ENCODE results near the gene PDE6D.

PDE6D gene

GRCh38 chr2:231711677-231712450 lies 69.2 kb downstream of the PDE6D start:
- DNase-seq (ENCODE audit: low read depth in 1 of 2, low spot score in 1 of 2), result no peak
- in situ Hi-C loops (cut with HindIII; ENCODE audit: low pct_unique_long_range_greater_than_20kb, low sequenced_read_pairs), result no loop called here
- TF ChIP-seq JUND (IDR thresholded peaks at IDR 0.05; ENCODE audit: low read depth), result no peak

DNA sequence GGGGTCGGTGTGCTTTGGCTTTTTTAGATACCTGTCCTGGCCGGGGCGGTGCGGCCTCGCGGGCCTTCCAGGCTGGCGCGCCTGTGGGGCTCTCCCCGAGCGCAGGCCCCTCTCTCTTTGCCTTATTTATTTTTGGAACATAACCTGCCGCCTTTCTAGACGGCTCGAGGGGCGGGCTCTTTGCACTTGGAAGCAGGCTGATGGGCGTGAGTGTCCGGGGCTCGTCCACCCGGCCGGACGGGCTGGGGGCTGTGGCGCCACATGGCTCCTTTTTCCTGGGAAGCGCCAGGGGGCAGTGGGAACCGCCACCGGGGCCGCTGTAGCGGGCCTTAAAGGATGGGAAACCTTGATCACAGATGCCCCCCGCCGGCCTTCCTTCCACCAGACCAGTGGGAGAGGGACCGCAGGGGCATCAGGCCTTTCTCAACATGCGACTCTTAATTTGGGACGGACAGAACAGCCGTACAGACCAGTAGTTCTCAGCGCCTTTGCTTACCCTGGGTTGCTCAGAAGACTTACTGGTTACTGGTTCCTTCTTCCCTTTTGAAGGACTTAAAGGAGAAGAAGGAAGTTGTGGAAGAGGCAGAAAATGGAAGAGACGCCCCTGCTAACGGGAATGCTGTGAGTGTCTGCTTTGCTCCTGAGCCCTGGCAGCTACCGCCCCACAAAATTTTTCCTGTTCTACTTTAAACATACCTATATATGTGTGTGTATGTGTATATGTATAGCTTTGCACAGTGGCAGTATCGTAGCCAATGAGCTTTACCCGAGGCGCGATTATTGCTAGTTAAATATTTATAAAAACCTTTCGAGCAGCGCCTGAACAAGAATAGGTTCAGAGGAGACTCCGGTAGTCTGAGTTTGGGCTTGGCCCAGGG lies 70.0 kb downstream of the PDE6D start:
- in situ Hi-C loops (cut with HindIII; ENCODE audit: low pct_unique_long_range_greater_than_20kb, low sequenced_read_pairs), result no loop called here
- TF ChIP-seq JUND (IDR thresholded peaks at IDR 0.05; ENCODE audit: low read depth), result no peak
- DNase-seq (ENCODE audit: low read depth in 1 of 2, low spot score in 1 of 2), result peak in 1 of 2 experiments; percentile 51

DNA sequence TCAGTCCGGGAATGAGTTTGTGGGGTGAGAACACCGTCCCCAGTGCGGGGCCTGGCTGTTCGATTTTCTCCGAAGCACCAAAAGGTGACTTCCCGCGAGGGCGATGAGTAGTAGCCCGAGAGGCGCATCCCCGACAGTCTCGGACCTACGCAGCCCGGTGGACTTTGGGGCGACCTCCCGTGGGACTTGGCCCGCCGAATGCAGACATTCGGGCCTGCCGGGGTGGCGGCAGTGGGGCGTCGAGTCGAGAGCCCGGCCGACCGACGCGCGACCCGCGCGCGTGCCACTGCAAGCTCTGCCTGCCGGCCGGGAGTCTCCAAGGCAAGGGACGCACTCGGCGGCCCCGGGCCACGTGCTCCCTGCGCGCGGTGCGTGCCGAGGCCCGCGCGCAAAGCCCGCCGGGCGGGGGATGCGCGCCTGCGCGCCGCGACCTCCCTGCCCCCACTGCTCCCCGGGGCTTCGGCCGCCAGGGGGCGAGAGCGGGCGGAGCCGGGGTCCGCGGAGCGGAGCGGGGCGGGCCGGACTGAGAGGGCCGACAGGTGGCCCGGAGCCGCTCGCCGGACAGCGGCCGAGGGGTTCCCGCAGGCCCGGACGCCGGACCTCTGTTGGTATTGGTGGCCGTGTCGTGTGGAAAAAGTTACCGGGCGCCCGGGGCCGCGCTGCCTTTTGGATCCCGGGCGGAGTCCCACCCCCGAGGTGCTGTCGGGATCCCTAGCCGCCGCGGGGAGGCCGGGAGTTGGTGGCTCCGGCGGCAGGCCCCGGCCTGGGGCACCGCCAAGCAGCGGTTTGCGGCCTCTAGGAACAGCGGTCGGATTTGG lies 70.9 kb downstream of the PDE6D start:
- DNase-seq (ENCODE audit: low read depth in 1 of 2, low spot score in 1 of 2), result peak; percentile 69 to 88
- in situ Hi-C loops (cut with HindIII; ENCODE audit: low pct_unique_long_range_greater_than_20kb, low sequenced_read_pairs), result no loop called here
- no peak for TF ChIP-seq JUND (IDR thresholded peaks at IDR 0.05; ENCODE audit: low read depth)

- in situ Hi-C loops (cut with HindIII; ENCODE audit: low pct_unique_long_range_greater_than_20kb, low sequenced_read_pairs), result no loop called here
- peak in 1 of 2 experiments; percentile 44 for DNase-seq (ENCODE audit: low read depth in 1 of 2, low spot score in 1 of 2)
- TF ChIP-seq JUND (IDR thresholded peaks at IDR 0.05; ENCODE audit: low read depth), result no peak
Measured at GRCh38 chr2:231709636-231709980, 71.5 kb downstream of the PDE6D start.

- in situ Hi-C loops (cut with HindIII; ENCODE audit: low pct_unique_long_range_greater_than_20kb, low sequenced_read_pairs), result no loop called here
- peak in 1 of 2 experiments; percentile 22 for DNase-seq (ENCODE audit: low read depth in 1 of 2, low spot score in 1 of 2)
- TF ChIP-seq JUND (IDR thresholded peaks at IDR 0.05; ENCODE audit: low read depth), result no peak
Measured at GRCh38 chr2:231708773-231709635, 72.1 kb downstream of the PDE6D start.

GRCh38 chr2:231707927-231708772 lies 72.9 kb downstream of the PDE6D start, which contains the start of gene PTMA:
Gene PTMA, plus strand, starts transcription at chr2:231708525. Its CDS starts 182 bp downstream, at chr2:231708707.
- in situ Hi-C loops (cut with HindIII; ENCODE audit: low pct_unique_long_range_greater_than_20kb, low sequenced_read_pairs), result no loop called here
- no peak for TF ChIP-seq JUND (IDR thresholded peaks at IDR 0.05; ENCODE audit: low read depth)
- DNase-seq (ENCODE audit: low read depth in 1 of 2, low spot score in 1 of 2), result peak; percentile 89 to 99

DNA sequence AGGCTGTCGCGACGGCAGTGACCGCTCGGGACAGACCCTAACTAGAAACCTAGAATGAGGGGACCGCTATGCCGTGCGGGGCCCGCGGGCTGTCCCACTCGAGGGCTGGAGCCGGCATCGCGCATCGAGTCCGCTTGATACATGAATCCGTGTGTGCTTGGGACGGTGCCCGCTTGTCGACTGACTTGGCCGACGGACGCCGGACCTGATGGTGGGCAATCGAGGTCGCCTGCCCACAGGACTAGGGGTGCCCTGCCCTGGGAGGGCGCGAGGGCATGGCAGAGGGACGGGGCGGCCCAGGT lies 73.5 kb downstream of the PDE6D start:
- TF ChIP-seq JUND (IDR thresholded peaks at IDR 0.05; ENCODE audit: low read depth), result no peak
- DNase-seq (ENCODE audit: low read depth in 1 of 2, low spot score in 1 of 2), result peak in 1 of 2 experiments; percentile 70
- in situ Hi-C loops (cut with HindIII; ENCODE audit: low pct_unique_long_range_greater_than_20kb, low sequenced_read_pairs), result no loop called here

- no peak for TF ChIP-seq JUND (IDR thresholded peaks at IDR 0.05; ENCODE audit: low read depth)
- peak; percentile 91 to 98 for DNase-seq (ENCODE audit: low read depth in 1 of 2, low spot score in 1 of 2)
- in situ Hi-C loops (cut with HindIII; ENCODE audit: low pct_unique_long_range_greater_than_20kb, low sequenced_read_pairs), result no loop called here
Measured at GRCh38 chr2:231706731-231707624, 74.1 kb downstream of the PDE6D start.

DNA sequence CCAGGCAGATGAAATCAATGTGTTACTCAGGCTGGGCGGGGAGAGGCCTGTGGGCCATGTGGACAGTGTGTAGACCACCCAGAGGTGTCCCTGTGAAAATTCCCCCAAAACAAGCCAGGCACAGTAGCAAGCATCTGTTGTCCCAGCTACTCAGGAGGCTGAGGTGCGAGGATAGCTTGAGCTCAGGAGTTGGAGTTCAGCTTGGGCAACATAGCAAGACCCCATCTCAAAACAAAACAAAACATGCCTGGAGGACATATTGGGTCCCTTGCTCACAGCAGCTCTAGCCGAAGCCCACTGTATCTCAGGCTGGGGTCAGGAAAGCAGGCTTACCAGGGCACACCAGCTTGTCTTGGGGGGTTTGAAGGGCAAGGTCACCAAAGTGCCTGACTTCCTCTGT lies 77.1 kb downstream of the PDE6D start:
- no peak for TF ChIP-seq JUND (IDR thresholded peaks at IDR 0.05; ENCODE audit: low read depth)
- no peak for DNase-seq (ENCODE audit: low read depth in 1 of 2, low spot score in 1 of 2)
- in situ Hi-C loops (cut with HindIII; ENCODE audit: low pct_unique_long_range_greater_than_20kb, low sequenced_read_pairs), result no loop called here

Data from T47D (cell line).